HT1080 (cell line): ENCODE measurements around the gene LIPI. TPM values are rescaled to one million over a fixed set of nuclear protein-coding genes. Genes with fewer than 3 reads are reported as not detected.
"Not testable (repeated sequence)": the region's sequence is repeated elsewhere in the genome, so short reads cannot be mapped to it uniquely, and the experiment has no call there.

Experiments used
- DNase-seq: peaks from one replicate; pipeline ENCODE4 v3.0.0-alpha.2; 2015; ENCODE audit warnings: low read depth
- polyA plus RNA-seq, 2 experiments: library from polyadenylated mRNA; depleted of rRNA; stranded (reverse); fragments of >200 nt; gene quantifications; 2 replicates each; pipeline ENCODE4 v1.2.3, GENCODE V29; 2015
- total RNA-seq: library from RNA; depleted of rRNA; stranded (reverse); fragments of >200 nt; shearing (Covaris generic); gene quantifications from 2 replicates; pipeline ENCODE4 v1.2.3, GENCODE V29; 2014; rRNA removed

LIPI gene
- total RNA-seq: not detected in 2 replicates
- not detected in 2 replicates for polyA plus RNA-seq (2015; cell fraction: cytosol; rRNA removed)
- not detected in 2 replicates for polyA plus RNA-seq (2015; cell fraction: nucleus; rRNA removed)

- DNase-seq: no peak
Measured at GRCh38 chr21:14210738-14211137, at the start of gene LIPI. TSS of gene LIPI (minus strand) at chr21:14210955. CDS start at chr21:14210845, 110 bp downstream.

GRCh38 chr21:14260174-14260764 is 49.5 kb upstream of the LIPI start:
- no peak for DNase-seq

DNA sequence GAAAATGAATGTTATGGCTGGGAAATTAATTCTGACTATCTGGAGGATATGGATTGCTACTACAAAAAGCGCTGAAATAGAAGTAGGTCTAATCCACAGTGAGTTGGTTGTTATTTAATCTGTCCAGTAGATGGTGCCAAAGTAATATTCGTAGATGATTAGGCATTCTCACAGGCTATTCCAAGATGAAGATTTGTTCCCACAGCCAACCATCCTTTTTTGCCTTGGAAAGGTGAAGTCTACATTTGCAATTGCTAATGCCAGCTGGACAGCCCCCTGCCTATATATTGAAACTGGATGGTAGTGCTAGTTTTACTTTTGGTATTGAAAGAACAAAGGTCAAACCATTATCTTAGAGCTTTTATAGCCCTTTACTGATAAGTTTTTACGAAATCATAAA is 49.0 kb upstream of the LIPI start:
- DNase-seq: peak; percentile 37

DNA sequence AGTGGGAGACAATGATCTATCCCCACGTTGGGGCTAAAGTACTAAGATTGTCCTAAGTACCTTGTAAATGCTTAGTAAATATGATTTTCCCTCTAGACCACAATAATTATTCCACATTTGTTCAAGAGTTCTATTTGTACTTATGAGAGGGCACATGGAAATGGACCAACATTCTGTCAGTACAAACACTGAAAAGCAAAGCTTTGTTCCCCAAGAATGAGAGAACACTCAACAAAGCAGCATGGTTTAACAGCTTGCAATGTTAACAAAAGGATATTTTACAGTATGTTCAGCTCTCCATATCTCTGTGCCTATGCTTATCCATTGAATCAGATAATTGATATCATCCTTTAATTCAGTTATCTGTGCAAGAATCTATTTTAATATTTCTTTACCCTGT is 40.6 kb upstream of the LIPI start:
- no peak for DNase-seq

DNA sequence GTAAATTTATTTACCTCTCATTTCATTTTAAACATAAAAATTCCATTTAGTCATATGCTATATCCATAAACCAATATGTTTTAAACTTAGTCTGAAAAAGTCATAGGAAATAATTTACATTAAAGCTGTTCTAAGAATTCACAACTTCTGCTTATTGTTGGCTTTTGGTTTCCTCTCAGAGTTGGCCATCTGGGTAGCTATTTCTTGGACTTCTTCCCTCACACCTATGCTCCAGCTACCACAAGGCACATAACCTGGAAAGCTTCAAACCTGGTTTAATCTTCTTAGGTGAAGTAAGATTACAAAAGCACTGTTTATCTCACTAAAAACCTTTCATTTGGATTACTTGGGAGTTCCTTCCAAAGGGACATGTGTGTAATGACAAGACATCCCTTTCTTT is 35.0 kb upstream of the LIPI start:
- DNase-seq: no peak

- DNase-seq: no peak
Measured at GRCh38 chr21:14244911-14245310, 34.2 kb upstream of the LIPI start.

GRCh38 chr21:14243874-14244273 is 33.1 kb upstream of the LIPI start:
- DNase-seq: no peak

DNA sequence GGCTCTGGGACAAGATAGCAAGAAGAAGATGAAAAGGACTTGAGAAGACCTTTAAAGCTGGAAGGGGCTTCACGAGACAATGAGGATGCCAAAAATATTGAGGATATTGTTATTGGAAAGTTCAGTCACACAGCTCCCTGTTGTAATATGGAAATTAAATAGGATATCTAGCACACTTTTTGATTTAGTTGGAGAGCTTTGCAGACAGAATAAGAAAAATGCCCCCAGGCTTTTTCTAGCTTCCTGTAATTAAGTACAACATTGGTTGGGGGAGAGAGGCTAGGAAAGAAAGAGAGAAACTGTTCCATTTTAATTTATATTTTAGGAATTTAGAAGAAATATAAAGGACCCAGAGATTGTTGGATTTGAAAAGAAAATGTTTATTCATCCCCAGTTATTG is 32.7 kb upstream of the LIPI start:
- no peak for DNase-seq

DNA sequence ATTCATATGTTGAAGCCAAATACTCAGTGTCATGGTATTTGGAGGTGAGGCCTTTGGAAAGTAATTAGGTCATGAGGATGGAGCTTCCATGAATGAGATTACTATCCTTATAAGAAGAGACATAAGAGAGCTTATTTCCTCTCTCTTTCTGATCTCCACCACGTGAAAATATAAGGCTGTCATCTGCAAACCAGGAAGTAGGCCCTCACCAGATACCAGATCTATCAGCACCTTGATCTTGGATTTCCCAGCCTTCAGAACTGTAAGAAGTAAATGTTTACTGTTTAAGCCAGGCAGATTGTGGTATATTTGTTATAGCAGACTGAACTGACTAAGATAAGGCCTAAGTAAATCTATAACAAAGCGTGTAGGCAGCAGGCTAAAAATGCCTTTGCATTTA is 30.5 kb upstream of the LIPI start:
- no peak for DNase-seq

- no peak for DNase-seq
Measured at GRCh38 chr21:14239281-14239680, 28.5 kb upstream of the LIPI start.

- DNase-seq: no peak
Measured at GRCh38 chr21:14236180-14236579, 25.4 kb upstream of the LIPI start.

DNA sequence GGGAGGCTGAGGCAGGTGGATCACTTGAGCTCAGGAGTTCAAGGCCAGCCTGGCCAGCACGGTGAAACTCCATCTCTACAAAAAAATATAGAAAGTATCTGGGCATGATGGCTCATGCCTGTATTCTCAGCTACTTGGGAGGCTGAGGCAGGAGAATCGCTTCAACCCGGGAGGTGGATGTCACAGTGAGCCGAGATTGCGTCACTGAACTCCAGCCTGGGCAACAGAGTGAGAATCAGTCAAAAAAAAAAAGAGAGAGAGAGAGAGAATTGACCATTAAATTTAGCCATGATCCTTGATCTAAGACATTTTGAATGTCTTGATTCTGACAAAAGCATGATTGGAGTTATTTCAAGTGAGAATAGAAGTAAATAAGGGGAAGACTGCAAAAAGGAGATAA is 24.3 kb upstream of the LIPI start:
- no peak for DNase-seq

DNA sequence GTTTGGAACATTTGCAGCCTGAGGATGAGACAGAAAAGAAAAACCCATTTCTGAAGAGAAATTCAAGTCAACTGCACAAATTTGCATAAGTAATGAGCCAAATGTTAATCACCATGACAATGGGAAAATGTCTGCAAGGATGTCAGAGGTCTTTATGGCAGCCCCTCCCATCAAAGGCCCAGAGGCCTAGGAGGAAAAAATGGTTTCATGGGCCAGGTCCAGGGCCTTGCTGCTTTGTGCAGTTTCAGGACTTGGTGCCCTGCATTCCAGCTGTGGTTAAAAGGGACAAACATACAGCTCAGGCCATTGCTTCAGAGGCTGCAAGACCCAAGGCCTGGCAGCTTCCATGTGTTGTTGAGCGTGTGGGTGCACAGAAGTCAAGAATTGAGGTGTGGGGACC is 18.6 kb upstream of the LIPI start:
- no peak for DNase-seq

DNA sequence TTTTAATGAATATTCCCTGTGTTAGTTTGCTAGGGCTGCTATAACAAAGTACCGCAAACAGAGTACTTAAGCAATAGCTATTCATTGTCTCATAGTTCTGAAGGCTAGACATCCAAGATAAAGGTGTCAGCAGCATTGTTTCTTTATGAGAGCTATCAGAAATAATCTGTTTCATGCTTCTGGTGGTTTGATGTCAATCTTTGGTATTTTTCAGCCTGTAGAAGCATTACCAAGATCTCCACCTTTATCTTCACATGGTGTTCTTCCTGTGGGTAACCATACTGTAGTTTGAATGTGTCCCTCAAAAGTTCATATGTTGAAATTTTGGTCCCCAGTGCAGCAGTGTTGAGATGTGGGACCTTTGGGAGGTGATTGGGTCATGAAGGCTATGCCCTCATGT is 12.6 kb upstream of the LIPI start:
- no peak for DNase-seq

DNA sequence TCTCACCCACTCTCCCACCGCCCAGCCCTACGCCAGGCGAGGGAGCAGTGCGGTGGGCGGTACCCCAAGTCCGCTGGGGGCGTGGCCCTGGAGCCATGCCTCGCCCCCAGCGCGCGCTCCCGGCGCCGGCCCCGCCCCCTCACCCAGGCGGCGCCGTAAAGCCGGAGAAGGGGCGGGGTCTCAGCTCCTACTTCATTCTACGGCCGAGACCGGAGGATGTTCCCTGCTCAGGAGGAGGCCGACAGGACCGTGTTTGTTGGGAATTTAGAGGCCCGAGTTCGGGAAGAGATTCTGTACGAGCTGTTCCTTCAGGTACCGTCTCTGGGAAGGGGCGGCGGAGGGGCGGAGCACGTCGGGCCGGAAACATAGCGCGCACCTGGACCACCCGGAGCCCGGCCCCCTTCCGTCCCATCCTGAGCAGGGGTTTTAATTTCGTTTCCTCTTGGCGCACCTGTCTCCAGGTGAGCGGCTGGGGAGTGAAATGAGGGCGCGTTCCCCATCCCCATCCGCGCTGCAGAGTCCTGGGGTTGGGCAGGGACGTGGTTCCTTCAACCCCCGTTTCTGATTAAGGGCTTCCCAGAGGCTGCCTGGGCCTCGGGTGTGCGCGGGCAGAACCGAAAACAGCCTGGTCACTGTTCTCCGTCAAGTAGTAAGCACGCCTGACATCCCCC is 5.4 kb upstream of the LIPI start, which contains the start of gene RBM11:
Gene RBM11, plus strand, starts transcription at position 187 of the 671 bp plus-strand sequence. Its CDS starts 30 bp downstream, at position 217.
- DNase-seq: peak; percentile 48

DNA sequence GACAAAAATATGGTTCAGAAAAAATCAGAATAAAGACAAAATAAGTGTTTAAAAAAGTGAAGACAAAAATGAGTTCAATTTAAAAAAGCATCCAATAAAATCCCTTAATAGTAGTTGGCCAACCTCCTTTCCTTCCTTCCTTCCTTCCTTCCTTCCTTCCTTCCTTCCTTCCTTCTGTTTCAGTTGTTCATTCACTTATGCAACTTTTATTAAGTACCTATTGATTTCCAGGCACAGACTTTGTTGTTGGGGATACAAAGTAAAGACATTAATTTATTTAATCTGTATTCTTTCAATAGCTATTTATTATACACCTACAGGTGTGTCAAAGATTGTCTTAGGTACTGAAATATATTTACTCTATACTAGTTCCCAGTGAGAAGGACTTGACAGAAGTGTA is 2.4 kb upstream of the LIPI start:
- no peak for DNase-seq

DNA sequence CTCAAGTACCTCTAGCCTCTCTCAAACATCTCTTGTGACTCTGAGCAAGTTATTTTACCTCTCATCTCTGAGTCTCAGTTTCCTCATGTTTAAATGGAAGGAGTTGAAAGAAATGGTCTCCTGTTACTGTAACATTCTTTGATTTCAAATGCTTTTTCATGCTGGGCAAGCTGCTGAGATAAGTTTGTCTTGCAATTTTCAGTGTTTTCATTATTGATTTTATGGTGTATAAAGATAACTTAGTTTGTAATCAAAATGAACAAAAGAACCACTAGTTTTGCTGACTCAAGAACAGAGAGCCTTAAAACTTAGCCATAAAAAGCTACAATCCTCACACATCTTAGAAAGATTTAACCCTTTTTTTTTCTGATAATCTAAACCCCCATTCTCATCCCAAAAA is 4.5 kb downstream of the LIPI start:
- DNase-seq: no peak

DNA sequence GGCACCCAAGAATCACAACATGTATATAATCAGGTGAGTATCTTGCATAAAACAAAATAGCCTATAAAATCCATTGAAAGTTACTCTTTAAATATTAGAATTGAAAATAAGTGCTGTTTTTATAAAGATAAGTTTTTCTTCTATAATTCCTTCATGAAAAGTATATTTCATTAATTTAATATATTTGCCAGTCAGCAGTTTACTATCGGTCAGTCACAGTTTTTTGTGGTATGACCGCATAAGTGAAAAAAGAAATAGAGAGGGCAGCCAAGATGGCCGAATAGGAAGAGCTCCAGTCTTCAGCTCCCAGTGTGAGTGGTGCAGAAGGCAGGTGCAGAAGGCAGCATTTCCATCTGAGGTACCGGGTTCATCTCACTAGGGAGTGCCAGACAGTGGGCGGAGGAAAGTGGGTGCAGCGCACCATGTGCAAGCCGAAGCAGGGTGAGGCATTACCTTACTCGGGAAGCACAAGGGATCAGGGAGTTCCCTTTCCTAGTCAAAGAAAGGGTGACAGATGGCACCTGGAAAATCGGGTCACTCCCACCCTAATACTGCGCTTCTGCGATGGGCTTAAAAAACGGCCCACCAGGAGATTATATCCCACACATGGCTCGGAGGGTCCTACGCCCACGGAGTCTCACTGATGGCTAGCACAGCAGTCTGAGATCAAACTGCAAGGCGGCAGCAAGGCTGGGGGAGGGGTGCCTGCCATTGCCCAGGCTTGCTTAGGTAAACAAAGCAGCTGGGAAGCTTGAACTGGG is 44.1 kb downstream of the LIPI start:
- not testable (repeated sequence) for DNase-seq

- DNase-seq: no peak
Measured at GRCh38 chr21:14143999-14144398, 66.8 kb downstream of the LIPI start.

DNA sequence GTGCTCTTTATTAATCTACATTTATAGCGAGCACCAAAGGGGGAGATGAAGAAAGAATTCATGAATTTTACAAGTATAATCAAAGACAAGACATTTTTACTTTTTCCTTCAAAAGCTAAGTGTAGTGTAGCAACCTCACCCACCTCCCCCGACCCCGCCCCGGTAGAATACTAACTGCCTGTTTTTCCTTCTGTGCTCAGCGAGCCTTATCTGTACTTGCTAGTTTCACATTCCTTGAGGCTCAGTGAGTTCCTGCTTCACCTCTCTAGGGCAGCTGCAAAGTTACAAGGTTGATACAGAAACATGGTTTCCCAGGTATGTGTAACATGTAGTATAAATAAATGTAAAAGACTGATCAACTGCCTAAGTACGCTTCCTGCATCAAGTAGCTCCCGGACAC is 86.5 kb downstream of the LIPI start:
- DNase-seq: no peak

- DNase-seq: no peak
Measured at GRCh38 chr21:14121719-14122118, 89.0 kb downstream of the LIPI start.

DNA sequence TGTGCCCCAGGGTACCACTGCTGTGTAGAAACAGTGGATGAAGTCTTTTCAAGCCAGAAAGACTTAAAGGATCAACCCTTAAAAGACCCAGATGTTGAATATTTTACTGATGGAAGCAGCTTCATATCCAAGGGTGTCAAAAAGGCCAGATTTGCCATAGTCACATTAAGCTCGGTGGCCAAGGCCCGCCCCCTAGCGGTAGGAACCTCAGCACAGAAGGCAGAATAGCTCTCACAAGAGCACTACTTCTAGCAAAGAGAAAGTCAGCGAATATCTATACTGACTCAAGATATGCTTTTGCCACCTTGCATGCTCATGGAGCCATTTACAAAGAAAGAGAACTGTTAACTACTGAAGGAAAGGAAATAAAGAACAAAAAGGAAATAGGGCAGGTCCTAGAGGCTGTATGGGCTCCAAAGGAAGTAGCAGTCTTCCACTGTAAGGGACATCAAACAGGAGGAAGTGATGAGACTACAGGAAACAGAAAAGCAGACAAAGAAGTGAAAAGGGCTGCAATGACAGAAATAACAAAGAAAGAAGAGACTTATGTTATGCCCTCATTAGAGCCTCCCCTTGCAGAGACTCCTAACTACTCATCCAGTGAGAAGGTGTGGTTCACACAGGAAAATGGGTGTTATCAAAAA is 90.5 kb downstream of the LIPI start:
- DNase-seq: peak; percentile 33
